ENCODE measurements around the gene PHYHD1. TPM values are rescaled to one million over a fixed set of nuclear protein-coding genes. Genes with fewer than 3 reads are reported as not detected.

The PHYHD1 gene
- total and polyA plus RNA-seq, 2 of the 4 experiments (the other 2 are of a cell fraction) = 2.2 to 8.4 TPM

DNA sequence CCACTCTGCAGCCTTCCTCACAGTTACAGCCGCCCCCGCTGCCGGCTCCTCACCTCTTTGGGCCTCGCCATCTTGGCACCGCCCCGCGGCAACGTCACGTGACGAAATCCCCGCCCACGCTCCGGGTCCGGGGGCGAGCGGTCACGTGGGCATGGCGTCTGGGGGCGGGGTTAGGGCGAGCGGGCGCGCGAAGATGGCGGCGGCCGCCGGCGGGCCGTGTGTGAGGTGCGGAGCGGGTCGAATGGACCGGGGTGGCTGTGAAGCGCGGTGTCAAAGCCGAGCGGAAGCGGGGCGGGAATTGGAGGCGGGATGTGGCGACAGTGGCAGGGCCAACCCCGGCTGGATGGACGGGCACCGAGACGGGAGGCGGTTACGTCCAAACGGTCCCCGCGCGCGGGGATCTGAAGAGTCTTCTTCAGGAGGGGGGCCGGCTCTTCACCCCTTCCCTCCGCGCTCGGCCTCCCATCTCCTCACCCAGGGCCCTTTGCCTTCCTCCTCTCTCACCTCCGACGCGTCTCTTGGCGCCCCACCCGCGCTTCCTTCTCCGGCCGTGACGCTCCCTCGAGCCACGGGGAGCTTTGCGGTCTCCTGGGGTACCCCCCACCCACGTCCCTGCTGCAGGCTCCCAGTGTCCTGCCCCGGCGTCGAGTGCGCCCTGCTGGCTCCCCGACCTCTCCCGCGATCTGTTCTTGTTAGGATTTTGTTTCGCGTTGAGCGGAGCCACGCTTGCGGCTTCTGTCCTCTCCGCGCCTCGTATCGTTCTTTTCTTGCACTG lies 26.9 kb downstream of the PHYHD1 start, which contains the start of the genes DOLK and NUP188:
DOLK (minus strand) TSS at position 77 of the 775 bp plus-strand sequence. CDS start 300 bp downstream, outside the sequence.
NUP188 (plus strand) TSS at position 173 of the 775 bp plus-strand sequence; CDS start at position 194, 21 bp downstream.
- H2BK120ac ChIP-seq (ENCODE audit: low read depth, low read length) = peak within 1 kb of the TSS; percentile 71
- intact Hi-C loops (cut with micrococcal nuclease) (loop anchor here (1.0 to 5.0 kb wide), 3 partner anchors 65 to 176 kb away; partner anchors contain the start of genes KYAT1, LRRC8A and ZER1), dilution Hi-C loops (cut with HindIII; ENCODE audit: low sequenced_read_pairs, unreplicated experiment) (no loop called here), in situ Hi-C loops (cut with MboI; ENCODE audit: low sequenced_read_pairs) (no loop called here)
- peaks cover 7% of the 10 kb centered on the region; the same call in 1 of the 2 replicates for H4K20me1 ChIP-seq (ENCODE audit: insufficient read depth, low read length)
- BruUV-seq (replicated peaks) = no TSS peak
- ATAC-seq (ENCODE audit: low read depth) = peak; percentile 84
- H3K9ac ChIP-seq (ENCODE audit: low read depth, low read length) = peak within 1 kb of the TSS; percentile 90
- peaks cover 10% of the 10 kb centered on the region for H3K36me3 ChIP-seq (ENCODE audit: control insufficient read depth, insufficient read depth, low read length)
- WGBS, 2 experiments (ENCODE audit: extremely low coverage in 2 of 2, insufficient read length in 1 of 2) = 0% methylated on average over 48 of the region's 86 CpGs; no CpG with 5 or more reads in 1 of the 2 experiments
- ChIA-PET POLR2A (ENCODE audit: unreplicated experiment) (no interaction called here), CTCF (interaction anchor here (0.7 kb wide), 1 partner anchor 70 kb away, joined by 4 read pairs; no protein-coding TSS in a partner anchor)
- H3K4me1 ChIP-seq (ENCODE audit: control insufficient read depth, insufficient read depth, low read length) = peaks cover 7% of the 10 kb centered on the region
- H2BK5ac ChIP-seq (ENCODE audit: low read depth, low read length, poor library complexity, severe bottlenecking) = peak within 1 kb of the TSS; percentile 85
- peak within 1 kb of the TSS; percentile 100 for H2AFZ ChIP-seq (replicated peaks; ENCODE audit: low read length, poor library complexity)
- peak within 1 kb of the TSS; percentile 97 for H3K23ac ChIP-seq (ENCODE audit: low read depth, low read length)
- peak within 1 kb of the TSS; percentile 97 for H2AK9ac ChIP-seq (replicated peaks; ENCODE audit: low read depth, low read length, poor library complexity)
- peak within 1 kb of the TSS; percentile 22; the same call in 1 of the 2 replicates for H3K18ac ChIP-seq (ENCODE audit: low read depth, low read length)
- H2BK20ac ChIP-seq (ENCODE audit: low read depth, low read length) = no peak within 1 kb of the TSS
- H3K9me3 ChIP-seq (ENCODE audit: control insufficient read depth, insufficient read depth, low read length) = no peaks in the 10 kb centered on the region
- H3K27ac ChIP-seq (ENCODE audit: insufficient read depth, low read length) = peak within 1 kb of the TSS; percentile 88
- H3K9me1 ChIP-seq (ENCODE audit: insufficient read depth, low read length) = peaks cover 16% of the 10 kb centered on the region
- H3K27me3 ChIP-seq (ENCODE audit: control insufficient read depth, insufficient read depth, low read length) = no peaks in the 10 kb centered on the region
- H4K91ac ChIP-seq (ENCODE audit: insufficient read depth, low read depth, low read length) = peak within 1 kb of the TSS; percentile 83
- H3K56ac ChIP-seq (ENCODE audit: extremely low read depth, insufficient read depth, low read length) = peak within 1 kb of the TSS; percentile 68
- H2BK15ac ChIP-seq (ENCODE audit: low read depth, low read length) = no peak within 1 kb of the TSS
- H3K4me3 ChIP-seq (ENCODE audit: insufficient read depth, low read depth, low read length) = peak within 1 kb of the TSS; percentile 94
- peak within 1 kb of the TSS; percentile 90 for H3K4ac ChIP-seq (ENCODE audit: low read depth, low read length)
- peak; percentile 89 for DNase-seq
- peak within 1 kb of the TSS; percentile 77 to 95 for H4K8ac ChIP-seq (ENCODE audit: low read depth in 2 of 2, low read length in 2 of 2)
- peak within 1 kb of the TSS; percentile 99 for H3K4me2 ChIP-seq (ENCODE audit: low read depth, low read length)
- peak within 1 kb of the TSS; percentile 83 for H4K5ac ChIP-seq (ENCODE audit: low read depth, low read length)
- H3K14ac ChIP-seq (replicated peaks; ENCODE audit: low read depth, low read length) = peak within 1 kb of the TSS; percentile 94
- H3K79me1 ChIP-seq (ENCODE audit: low read depth in 1 of 2, low read length in 2 of 2) = peaks cover 28 to 57% of the 10 kb centered on the region in 2 experiments
- H2AK5ac ChIP-seq (ENCODE audit: low read depth, low read length) = peak within 1 kb of the TSS; percentile 96
- peak; percentile 34; the same call in 1 of the 2 replicates for TF ChIP-seq FOS (IDR thresholded peaks at IDR 0.05; ENCODE audit: low read depth, low read length)
- TF ChIP-seq SMC3 (IDR thresholded peaks at IDR 0.05; ENCODE audit: low read depth, low read length) = no peak
- TF ChIP-seq, protein P1, sequence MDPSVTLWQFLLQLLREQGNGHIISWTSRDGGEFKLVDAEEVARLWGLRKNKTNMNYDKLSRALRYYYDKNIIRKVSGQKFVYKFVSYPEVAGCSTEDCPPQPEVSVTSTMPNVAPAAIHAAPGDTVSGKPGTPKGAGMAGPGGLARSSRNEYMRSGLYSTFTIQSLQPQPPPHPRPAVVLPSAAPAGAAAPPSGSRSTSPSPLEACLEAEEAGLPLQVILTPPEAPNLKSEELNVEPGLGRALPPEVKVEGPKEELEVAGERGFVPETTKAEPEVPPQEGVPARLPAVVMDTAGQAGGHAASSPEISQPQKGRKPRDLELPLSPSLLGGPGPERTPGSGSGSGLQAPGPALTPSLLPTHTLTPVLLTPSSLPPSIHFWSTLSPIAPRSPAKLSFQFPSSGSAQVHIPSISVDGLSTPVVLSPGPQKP (IDR thresholded peaks at IDR 0.05; ENCODE audit: borderline replicate concordance, low read depth, low read length) = no peak
- TF ChIP-seq CHD1 (IDR thresholded peaks at IDR 0.05; ENCODE audit: low read depth, low read length) = peak; percentile 78; the same call in 1 of the 2 replicates
- TF ChIP-seq MAFK (IDR thresholded peaks at IDR 0.05; ENCODE audit: low read depth, low read length) = no peak
- TF ChIP-seq POLR2A (IDR thresholded peaks at IDR 0.05; ENCODE audit: low read depth, low read length) = peak; percentile 94
- TF ChIP-seq NFE2L2 (IDR thresholded peaks at IDR 0.05; ENCODE audit: low read depth, low read length) = no peak
- TF ChIP-seq CEBPB (IDR thresholded peaks at IDR 0.05; ENCODE audit: low read depth, low read length) = no peak
- peak; percentile 92 for TF ChIP-seq BHLHE40 (IDR thresholded peaks at IDR 0.05; ENCODE audit: low read depth, low read length)
- TF ChIP-seq MXI1 (IDR thresholded peaks at IDR 0.05; ENCODE audit: borderline replicate concordance, low read depth, low read length) = peak; percentile 66; the same call in 1 of the 2 replicates
- TF ChIP-seq, protein P2, sequence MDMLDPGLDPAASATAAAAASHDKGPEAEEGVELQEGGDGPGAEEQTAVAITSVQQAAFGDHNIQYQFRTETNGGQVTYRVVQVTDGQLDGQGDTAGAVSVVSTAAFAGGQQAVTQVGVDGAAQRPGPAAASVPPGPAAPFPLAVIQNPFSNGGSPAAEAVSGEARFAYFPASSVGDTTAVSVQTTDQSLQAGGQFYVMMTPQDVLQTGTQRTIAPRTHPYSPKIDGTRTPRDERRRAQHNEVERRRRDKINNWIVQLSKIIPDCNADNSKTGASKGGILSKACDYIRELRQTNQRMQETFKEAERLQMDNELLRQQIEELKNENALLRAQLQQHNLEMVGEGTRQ (IDR thresholded peaks at IDR 0.05; ENCODE audit: low read depth, low read length) = peak; percentile 100
- 0 out of 2 replicates have a peak, but pooled peaks have one; percentile 41 for TF ChIP-seq RFX5 (IDR thresholded peaks at IDR 0.05; ENCODE audit: low read depth, low read length)
- no peak for TF ChIP-seq RAD21 (IDR thresholded peaks at IDR 0.05; ENCODE audit: low read length)
- TF ChIP-seq, protein P3, sequence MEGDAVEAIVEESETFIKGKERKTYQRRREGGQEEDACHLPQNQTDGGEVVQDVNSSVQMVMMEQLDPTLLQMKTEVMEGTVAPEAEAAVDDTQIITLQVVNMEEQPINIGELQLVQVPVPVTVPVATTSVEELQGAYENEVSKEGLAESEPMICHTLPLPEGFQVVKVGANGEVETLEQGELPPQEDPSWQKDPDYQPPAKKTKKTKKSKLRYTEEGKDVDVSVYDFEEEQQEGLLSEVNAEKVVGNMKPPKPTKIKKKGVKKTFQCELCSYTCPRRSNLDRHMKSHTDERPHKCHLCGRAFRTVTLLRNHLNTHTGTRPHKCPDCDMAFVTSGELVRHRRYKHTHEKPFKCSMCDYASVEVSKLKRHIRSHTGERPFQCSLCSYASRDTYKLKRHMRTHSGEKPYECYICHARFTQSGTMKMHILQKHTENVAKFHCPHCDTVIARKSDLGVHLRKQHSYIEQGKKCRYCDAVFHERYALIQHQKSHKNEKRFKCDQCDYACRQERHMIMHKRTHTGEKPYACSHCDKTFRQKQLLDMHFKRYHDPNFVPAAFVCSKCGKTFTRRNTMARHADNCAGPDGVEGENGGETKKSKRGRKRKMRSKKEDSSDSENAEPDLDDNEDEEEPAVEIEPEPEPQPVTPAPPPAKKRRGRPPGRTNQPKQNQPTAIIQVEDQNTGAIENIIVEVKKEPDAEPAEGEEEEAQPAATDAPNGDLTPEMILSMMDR (conservative IDR thresholded peaks at IDR 0.05; ENCODE audit: low read depth, low read length) = no peak
